ENCODE results near the gene PAX5. TPM values are rescaled to one million over a fixed set of nuclear protein-coding genes. Genes with fewer than 3 reads are reported as not detected.

PAX5 gene
- total RNA-seq, 2 experiments from 2014 or later: 62.5 to 141 TPM

- Histone ChIP-seq H3K4me2 (ENCODE audit: low read length) (no peak overlapping the region), H3K79me2 (ENCODE audit: insufficient read depth, low read depth, low read length) (no peaks in the 10 kb centered on the region), H3K4me3 (ENCODE audit: low read depth, low read length, poor library complexity, severe bottlenecking) (no peak overlapping the region), H3K36me3 (ENCODE audit: insufficient read depth, low read length) (peaks cover 98% of the 10 kb centered on the region), H3K4me1 (ENCODE audit: insufficient read depth, low read length, poor library complexity, severe bottlenecking) (no peaks in the 10 kb centered on the region), H2AFZ (ENCODE audit: low read length) (no peak overlapping the region), H3K9me2 (ENCODE audit: insufficient read depth, low read length) (no peaks in the 10 kb centered on the region), H3K27ac (ENCODE audit: low read depth, low read length, poor library complexity, severe bottlenecking) (no peak overlapping the region), H3K9me3 (ENCODE audit: low read length) (no peaks in the 10 kb centered on the region), H4K20me1 (ENCODE audit: insufficient read depth, low read length) (no peaks in the 10 kb centered on the region)
- CTCF ChIA-PET (ENCODE audit: unreplicated experiment): no interaction called here
- BruUV-seq (replicated peaks): no TSS peak
- TF ChIP-seq CTCF (conservative IDR thresholded peaks at IDR 0.05; ENCODE audit: low read length): no peak
- no peak for TF ChIP-seq EZH2phosphoT487 (IDR thresholded peaks at IDR 0.05; ENCODE audit: borderline replicate concordance, low read depth, low read length)
- DNase-seq (ENCODE audit: low spot score): no peak
- intact Hi-C loops (cut with micrococcal nuclease; ENCODE audit: unreplicated experiment): no loop called here
- POLR2A ChIA-PET: no interaction called here
These were observed 137.8 kb downstream of the PAX5 start for GRCh38 chr9:36896296-36896695.

GRCh38 chr9:36895744-36896260, 138.3 kb downstream of the PAX5 start:
- H3K79me2 ChIP-seq (ENCODE audit: insufficient read depth, low read depth, low read length): no peaks in the 10 kb centered on the region
- no TSS peak for BruUV-seq (replicated peaks)
- CTCF ChIA-PET (ENCODE audit: unreplicated experiment): no interaction called here
- no peak overlapping the region for H3K4me3 ChIP-seq (ENCODE audit: low read depth, low read length, poor library complexity, severe bottlenecking)
- H3K36me3 ChIP-seq (ENCODE audit: insufficient read depth, low read length): peaks cover 94% of the 10 kb centered on the region
- no peak overlapping the region for H3K4me2 ChIP-seq (ENCODE audit: low read length)
- intact Hi-C loops (cut with micrococcal nuclease; ENCODE audit: unreplicated experiment): no loop called here
- H3K9me2 ChIP-seq (ENCODE audit: insufficient read depth, low read length): no peaks in the 10 kb centered on the region
- no peaks in the 10 kb centered on the region for H3K9me3 ChIP-seq (ENCODE audit: low read length)
- no peak overlapping the region for H2AFZ ChIP-seq (ENCODE audit: low read length)
- H4K20me1 ChIP-seq (ENCODE audit: insufficient read depth, low read length): no peaks in the 10 kb centered on the region
- POLR2A ChIA-PET: no interaction called here
- no peak overlapping the region for H3K27ac ChIP-seq (ENCODE audit: low read depth, low read length, poor library complexity, severe bottlenecking)
- no peak for TF ChIP-seq CTCF (conservative IDR thresholded peaks at IDR 0.05; ENCODE audit: low read length)
- TF ChIP-seq EZH2phosphoT487 (IDR thresholded peaks at IDR 0.05; ENCODE audit: borderline replicate concordance, low read depth, low read length): no peak
- no peaks in the 10 kb centered on the region for H3K4me1 ChIP-seq (ENCODE audit: insufficient read depth, low read length, poor library complexity, severe bottlenecking)
- no peak for DNase-seq (ENCODE audit: low spot score)

- intact Hi-C loops (cut with micrococcal nuclease; ENCODE audit: unreplicated experiment): no loop called here
- BruUV-seq (replicated peaks): no TSS peak
- ChIA-PET POLR2A (no interaction called here), CTCF (ENCODE audit: unreplicated experiment) (no interaction called here)
- Histone ChIP-seq H4K20me1 (ENCODE audit: insufficient read depth, low read length) (no peaks in the 10 kb centered on the region), H3K4me1 (ENCODE audit: insufficient read depth, low read length, poor library complexity, severe bottlenecking) (no peaks in the 10 kb centered on the region), H3K79me2 (ENCODE audit: insufficient read depth, low read depth, low read length) (no peaks in the 10 kb centered on the region), H3K4me2 (ENCODE audit: low read length) (no peak overlapping the region), H3K27ac (ENCODE audit: low read depth, low read length, poor library complexity, severe bottlenecking) (no peak overlapping the region), H3K9me3 (ENCODE audit: low read length) (no peaks in the 10 kb centered on the region), H3K36me3 (ENCODE audit: insufficient read depth, low read length) (peaks cover 92% of the 10 kb centered on the region), H3K4me3 (ENCODE audit: low read depth, low read length, poor library complexity, severe bottlenecking) (no peak overlapping the region), H3K9me2 (ENCODE audit: insufficient read depth, low read length) (no peaks in the 10 kb centered on the region), H2AFZ (ENCODE audit: low read length) (no peak overlapping the region)
- DNase-seq (ENCODE audit: low spot score): no peak
- TF ChIP-seq CTCF (conservative IDR thresholded peaks at IDR 0.05; ENCODE audit: low read length): no peak
- no peak for TF ChIP-seq EZH2phosphoT487 (IDR thresholded peaks at IDR 0.05; ENCODE audit: borderline replicate concordance, low read depth, low read length)
These were observed 139.3 kb downstream of the PAX5 start for GRCh38 chr9:36894695-36895310.
